ENCODE measurements around the gene RAPGEF1.

RAPGEF1 gene

GRCh38 chr9:131579789-131580211 is 160.1 kb downstream of the RAPGEF1 start:
- TF ChIP-seq SUZ12 (IDR thresholded peaks at IDR 0.05; ENCODE audit: extremely low read depth, insufficient read depth, insufficient read length) (no peak), YY1 (IDR thresholded peaks at IDR 0.05; ENCODE audit: insufficient read depth, insufficient read length) (no peak), ZNF274 (IDR thresholded peaks at IDR 0.05; ENCODE audit: low read depth, low read length) (no peak)
- H3K36me3 ChIP-seq (ENCODE audit: insufficient read depth, insufficient read length, low read length) = peaks cover 90% of the 10 kb centered on the region
- no peak overlapping the region for H3K4me3 ChIP-seq (ENCODE audit: insufficient read length, low read depth)
- no peak overlapping the region for H3K9ac ChIP-seq (ENCODE audit: insufficient read length, low read depth)
- no peak for DNase-seq (ENCODE audit: low read depth, low spot score)
- no peaks in the 10 kb centered on the region for H3K27me3 ChIP-seq (ENCODE audit: insufficient read depth, insufficient read length)
- H3K9me3 ChIP-seq (ENCODE audit: insufficient read depth, low read length) = no peaks in the 10 kb centered on the region
- H3K4me1 ChIP-seq (ENCODE audit: insufficient read depth, insufficient read length) = peaks cover 8% of the 10 kb centered on the region

GRCh38 chr9:131578731-131579504 is 161.0 kb downstream of the RAPGEF1 start:
- no peak for DNase-seq (ENCODE audit: low read depth, low spot score)
- H3K4me3 ChIP-seq (ENCODE audit: insufficient read length, low read depth) = no peak overlapping the region
- TF ChIP-seq YY1 (IDR thresholded peaks at IDR 0.05; ENCODE audit: insufficient read depth, insufficient read length) (no peak), SUZ12 (IDR thresholded peaks at IDR 0.05; ENCODE audit: extremely low read depth, insufficient read depth, insufficient read length) (no peak), ZNF274 (IDR thresholded peaks at IDR 0.05; ENCODE audit: low read depth, low read length) (no peak)
- H3K9me3 ChIP-seq (ENCODE audit: insufficient read depth, low read length) = no peaks in the 10 kb centered on the region
- H3K36me3 ChIP-seq (ENCODE audit: insufficient read depth, insufficient read length, low read length) = peaks cover 82% of the 10 kb centered on the region
- peaks cover 8% of the 10 kb centered on the region for H3K4me1 ChIP-seq (ENCODE audit: insufficient read depth, insufficient read length)
- no peak overlapping the region for H3K9ac ChIP-seq (ENCODE audit: insufficient read length, low read depth)
- H3K27me3 ChIP-seq (ENCODE audit: insufficient read depth, insufficient read length) = no peaks in the 10 kb centered on the region

- Histone ChIP-seq H3K9ac (ENCODE audit: insufficient read length, low read depth) (no peak overlapping the region), H3K27me3 (ENCODE audit: insufficient read depth, insufficient read length) (no peaks in the 10 kb centered on the region), H3K4me3 (ENCODE audit: insufficient read length, low read depth) (no peak overlapping the region), H3K36me3 (ENCODE audit: insufficient read depth, insufficient read length, low read length) (peaks cover 74% of the 10 kb centered on the region), H3K9me3 (ENCODE audit: insufficient read depth, low read length) (no peaks in the 10 kb centered on the region), H3K4me1 (ENCODE audit: insufficient read depth, insufficient read length) (peaks cover 8% of the 10 kb centered on the region)
- TF ChIP-seq ZNF274 (IDR thresholded peaks at IDR 0.05; ENCODE audit: low read depth, low read length) = no peak
- no peak for TF ChIP-seq YY1 (IDR thresholded peaks at IDR 0.05; ENCODE audit: insufficient read depth, insufficient read length)
- TF ChIP-seq SUZ12 (IDR thresholded peaks at IDR 0.05; ENCODE audit: extremely low read depth, insufficient read depth, insufficient read length) = no peak
- DNase-seq (ENCODE audit: low read depth, low spot score) = no peak
Measured at GRCh38 chr9:131578021-131578420, 161.9 kb downstream of the RAPGEF1 start.

- Histone ChIP-seq H3K4me1 (ENCODE audit: insufficient read depth, insufficient read length) (peaks cover 8% of the 10 kb centered on the region), H3K9ac (ENCODE audit: insufficient read length, low read depth) (no peak overlapping the region), H3K27me3 (ENCODE audit: insufficient read depth, insufficient read length) (no peaks in the 10 kb centered on the region), H3K36me3 (ENCODE audit: insufficient read depth, insufficient read length, low read length) (peaks cover 70% of the 10 kb centered on the region), H3K4me3 (ENCODE audit: insufficient read length, low read depth) (no peak overlapping the region), H3K9me3 (ENCODE audit: insufficient read depth, low read length) (no peaks in the 10 kb centered on the region)
- DNase-seq (ENCODE audit: low read depth, low spot score) = no peak
- TF ChIP-seq ZNF274 (IDR thresholded peaks at IDR 0.05; ENCODE audit: low read depth, low read length) = no peak
- no peak for TF ChIP-seq YY1 (IDR thresholded peaks at IDR 0.05; ENCODE audit: insufficient read depth, insufficient read length)
- no peak for TF ChIP-seq SUZ12 (IDR thresholded peaks at IDR 0.05; ENCODE audit: extremely low read depth, insufficient read depth, insufficient read length)
Measured at GRCh38 chr9:131577005-131578000, 162.6 kb downstream of the RAPGEF1 start.

GRCh38 chr9:131575946-131576853 is 163.7 kb downstream of the RAPGEF1 start:
- Histone ChIP-seq H3K36me3 (ENCODE audit: insufficient read depth, insufficient read length, low read length) (peaks cover 62% of the 10 kb centered on the region), H3K9ac (ENCODE audit: insufficient read length, low read depth) (no peak overlapping the region), H3K4me1 (ENCODE audit: insufficient read depth, insufficient read length) (peaks cover 8% of the 10 kb centered on the region), H3K9me3 (ENCODE audit: insufficient read depth, low read length) (no peaks in the 10 kb centered on the region), H3K4me3 (ENCODE audit: insufficient read length, low read depth) (no peak overlapping the region), H3K27me3 (ENCODE audit: insufficient read depth, insufficient read length) (no peaks in the 10 kb centered on the region)
- TF ChIP-seq YY1 (IDR thresholded peaks at IDR 0.05; ENCODE audit: insufficient read depth, insufficient read length) (no peak), ZNF274 (IDR thresholded peaks at IDR 0.05; ENCODE audit: low read depth, low read length) (no peak), SUZ12 (IDR thresholded peaks at IDR 0.05; ENCODE audit: extremely low read depth, insufficient read depth, insufficient read length) (no peak)
- DNase-seq (ENCODE audit: low read depth, low spot score) = no peak

GRCh38 chr9:131574730-131575640 is 164.9 kb downstream of the RAPGEF1 start:
- H3K9me3 ChIP-seq (ENCODE audit: insufficient read depth, low read length) = no peaks in the 10 kb centered on the region
- H3K27me3 ChIP-seq (ENCODE audit: insufficient read depth, insufficient read length) = no peaks in the 10 kb centered on the region
- H3K9ac ChIP-seq (ENCODE audit: insufficient read length, low read depth) = no peak overlapping the region
- peaks cover 8% of the 10 kb centered on the region for H3K4me1 ChIP-seq (ENCODE audit: insufficient read depth, insufficient read length)
- DNase-seq (ENCODE audit: low read depth, low spot score) = no peak
- TF ChIP-seq SUZ12 (IDR thresholded peaks at IDR 0.05; ENCODE audit: extremely low read depth, insufficient read depth, insufficient read length) (no peak), ZNF274 (IDR thresholded peaks at IDR 0.05; ENCODE audit: low read depth, low read length) (no peak), YY1 (IDR thresholded peaks at IDR 0.05; ENCODE audit: insufficient read depth, insufficient read length) (no peak)
- no peak overlapping the region for H3K4me3 ChIP-seq (ENCODE audit: insufficient read length, low read depth)
- peaks cover 53% of the 10 kb centered on the region for H3K36me3 ChIP-seq (ENCODE audit: insufficient read depth, insufficient read length, low read length)

Measured in NT2/D1 (cell line).